Caco-2 (cell line): ENCODE measurements around the gene DIABLO. TPM values are rescaled to one million over a fixed set of nuclear protein-coding genes. Genes with fewer than 3 reads are reported as not detected.

Experiments
- BruUV-seq: library from RNA; stranded (reverse); fragments of 400-500 nt; replicated peaks from 2 replicates; lab custom pipeline; 2021; lab: Mats Ljungman, UMichigan
- CTCF ChIA-PET: fragments of 300-600 bp; sonication (Branson Sonifier 250); formaldehyde crosslinking; loops from one replicate; lab custom pipeline; 2022; ENCODE audit warnings: antibody characterized with exemption; lab: Charles Lee
- POLR2A ChIA-PET: fragments of 300-600 bp; sonication (Branson Sonifier 250); formaldehyde crosslinking; loops from one replicate; lab custom pipeline; 2022; ENCODE audit warnings: antibody characterized with exemption; lab: Charles Lee
- DNase-seq, 2 experiments: peaks; one replicate each; pipeline versions ENCODE4 v3.0.0 to v3.0.0-alpha.2; 2020 to 2022
- H3K27me3 ChIP-seq: replicated peaks from 2 replicates; pipeline ENCODE4 v1.6.0; 2011; ENCODE audit warnings: low read length; ENCODE audit not compliant: control insufficient read depth, insufficient read depth
- H3K36me3 ChIP-seq: 2 replicates; pipeline ENCODE4 v1.5.1; 2011; ENCODE audit warnings: low read length; ENCODE audit not compliant: control insufficient read depth, insufficient read depth
- H3K4me1 ChIP-seq: fragments of 250-450 bp; sonication (Bioruptor Pico); 2 replicates; pipeline ENCODE4 v1.5.1; 2020; ENCODE audit warnings: mild to moderate bottlenecking
- H3K4me3 ChIP-seq: 2 replicates; pipeline ENCODE4 v1.5.1; 2011; ENCODE audit warnings: low read depth, mild to moderate bottlenecking, control low read depth, low read length
- H3K9me3 ChIP-seq: fragments of 250-450 bp; sonication (Bioruptor Pico); 2 replicates; pipeline ENCODE4 v1.5.1; 2020; ENCODE audit warnings: mild to moderate bottlenecking, moderate library complexity
- H3K27ac Mint-ChIP-seq: one replicate; pipeline ENCODE4 v1.8.0; 2022; ENCODE audit warnings: mixed read lengths; ENCODE audit not compliant: unreplicated experiment
- H3K27me3 Mint-ChIP-seq: one replicate; pipeline ENCODE4 v1.8.0; 2022; ENCODE audit warnings: mixed read lengths; ENCODE audit not compliant: insufficient read depth, unreplicated experiment
- H3K36me3 Mint-ChIP-seq: one replicate; pipeline ENCODE4 v1.8.0; 2022; ENCODE audit warnings: mild to moderate bottlenecking, mixed read lengths; ENCODE audit not compliant: insufficient read depth, unreplicated experiment
- H3K4me1 Mint-ChIP-seq: one replicate; pipeline ENCODE4 v1.8.0; 2022; ENCODE audit warnings: low read depth, mixed read lengths; ENCODE audit not compliant: unreplicated experiment
- H3K4me3 Mint-ChIP-seq: one replicate; pipeline ENCODE4 v1.8.0; 2022; ENCODE audit warnings: mild to moderate bottlenecking, moderate library complexity, mixed read lengths; ENCODE audit not compliant: unreplicated experiment
- H3K9me3 Mint-ChIP-seq: one replicate; pipeline ENCODE4 v1.8.0; 2022; ENCODE audit warnings: mixed read lengths; ENCODE audit not compliant: unreplicated experiment
- CTCF ChIP-seq, 2 experiments: fragments of 200-600 bp in 1 of 2; IDR thresholded peaks; 1 replicate in 1 of 2; 2 replicates in 1 of 2; pipeline versions ENCODE4 v1.5.1 to v1.8.0; 2011 to 2022; ENCODE audit warnings: antibody characterized with exemption in 1 of 2, control low read depth in 1 of 2, inconsistent platforms in 1 of 2, low read depth in 1 of 2, low read length in 1 of 2, mild to moderate bottlenecking in 1 of 2, moderate library complexity in 1 of 2; ENCODE audit not compliant: insufficient read depth in 1 of 2, severe bottlenecking in 1 of 2, unreplicated experiment in 1 of 2
- intact Hi-C: fragments of 100-400 bp; cut with micrococcal nuclease; formaldehyde crosslinking; loops from one replicate; pipeline ENCODE4 v1.10.0; 2022; ENCODE audit not compliant: unreplicated experiment
- total RNA-seq: library from RNA; stranded (reverse); gene quantifications from 2 replicates; pipeline ENCODE4 v1.2.3, GENCODE V29; 2022

The DIABLO gene
- total RNA-seq, 1 experiment from 2014 or later: 86.6 TPM

DNA sequence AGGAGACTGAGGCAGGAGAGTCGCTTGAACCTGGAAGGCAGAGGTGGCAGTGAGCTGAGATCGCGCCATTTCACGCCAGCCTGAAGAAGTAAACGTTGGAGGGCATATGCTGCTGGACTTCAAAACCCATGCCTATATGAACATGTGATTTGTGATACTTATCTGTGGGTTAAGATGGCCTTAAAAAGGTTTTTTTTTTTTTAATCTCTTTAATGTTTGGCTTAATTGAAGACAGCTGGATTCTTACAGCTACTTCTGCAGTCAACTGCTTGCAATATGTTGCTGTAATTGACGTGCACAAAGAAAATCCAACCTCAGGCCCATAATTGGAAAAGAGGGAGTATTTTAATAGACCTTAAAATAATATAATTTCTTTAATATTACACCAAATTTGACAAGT lies 23.8 kb downstream of the DIABLO start:
- Histone ChIP-seq H3K36me3 (no peaks in the 10 kb centered on the region), H3K27me3 (no peaks in the 10 kb centered on the region), H3K4me3 (no peak overlapping the region), H3K4me1 (peaks cover 9% of the 10 kb centered on the region; the same call in 1 of the 2 replicates), H3K9me3 (no peaks in the 10 kb centered on the region)
- H3K27me3 Mint-ChIP-seq: no peaks in the 10 kb centered on the region
- no TSS peak for BruUV-seq
- intact Hi-C loops: loop anchor here (2.0 kb wide), 1 partner anchor 21 kb away; no protein-coding TSS in a partner anchor
- ChIA-PET CTCF (interaction anchor here (0.6 kb wide), 1 partner anchor 78 kb away, joined by 3 read pairs; no protein-coding TSS in a partner anchor), POLR2A (no interaction called here)
- peaks cover 7% of the 10 kb centered on the region for H3K4me1 Mint-ChIP-seq
- no peaks in the 10 kb centered on the region for H3K9me3 Mint-ChIP-seq
- no peak for TF ChIP-seq CTCF (IDR thresholded peaks at IDR 0.05; ENCODE audit: insufficient read depth in 1 of 2, low read depth in 1 of 2, low read length in 1 of 2, severe bottlenecking in 1 of 2, unreplicated experiment in 1 of 2)
- no peak overlapping the region for H3K27ac Mint-ChIP-seq
- peak overlapping the region; percentile 16 for H3K4me3 Mint-ChIP-seq
- no peak for DNase-seq
- peaks cover 30% of the 10 kb centered on the region for H3K36me3 Mint-ChIP-seq

- H3K4me3 ChIP-seq: no peak overlapping the region
- no peaks in the 10 kb centered on the region for H3K9me3 ChIP-seq
- no peaks in the 10 kb centered on the region for H3K27me3 ChIP-seq
- TF ChIP-seq CTCF (IDR thresholded peaks at IDR 0.05; ENCODE audit: insufficient read depth in 1 of 2, low read depth in 1 of 2, low read length in 1 of 2, severe bottlenecking in 1 of 2, unreplicated experiment in 1 of 2): no peak
- H3K4me3 Mint-ChIP-seq: peak overlapping the region; percentile 16
- CTCF ChIA-PET: no interaction called here
- POLR2A ChIA-PET: no interaction called here
- H3K4me1 Mint-ChIP-seq: peaks cover 7% of the 10 kb centered on the region
- no peak overlapping the region for H3K27ac Mint-ChIP-seq
- peaks cover 9% of the 10 kb centered on the region; the same call in 1 of the 2 replicates for H3K4me1 ChIP-seq
- no peak for DNase-seq
- no TSS peak for BruUV-seq
- intact Hi-C loops: no loop called here
- no peaks in the 10 kb centered on the region for H3K9me3 Mint-ChIP-seq
- H3K36me3 ChIP-seq: no peaks in the 10 kb centered on the region
- H3K36me3 Mint-ChIP-seq: peaks cover 25% of the 10 kb centered on the region
- no peaks in the 10 kb centered on the region for H3K27me3 Mint-ChIP-seq
These were observed 24.5 kb downstream of the DIABLO start for GRCh38 chr12:122201381-122201780.

DNA sequence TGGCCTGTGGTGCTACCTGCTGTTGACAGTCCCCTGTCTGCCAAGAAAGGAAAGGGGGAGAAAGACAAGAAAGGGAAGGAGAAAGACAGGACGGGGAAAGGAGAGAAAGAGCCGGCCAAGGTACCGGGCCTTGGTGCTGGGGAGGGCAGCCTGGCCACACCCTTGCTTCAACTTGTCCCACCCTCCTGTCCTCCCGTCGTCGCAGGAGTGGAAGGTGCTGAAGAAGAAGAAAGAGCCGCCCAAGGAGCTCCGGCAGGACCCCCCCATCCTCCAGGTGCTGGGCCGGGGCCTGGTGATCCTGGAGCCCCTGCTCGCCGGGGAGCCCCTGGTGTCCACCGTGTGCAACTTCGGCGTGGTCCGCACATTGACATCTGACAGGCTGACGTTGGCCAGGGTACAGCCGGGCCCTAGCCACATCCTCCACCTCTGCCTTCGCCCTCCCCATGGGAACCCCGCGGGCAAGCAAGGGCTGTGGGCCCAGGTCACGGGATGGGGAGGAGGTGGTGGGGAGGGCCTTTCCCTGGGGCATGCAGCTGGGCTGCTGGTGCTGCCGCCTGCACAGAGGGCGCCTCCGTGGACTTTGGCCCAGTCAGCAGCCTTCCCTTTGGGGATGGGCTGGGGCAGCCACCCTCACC lies 25.2 kb downstream of the DIABLO start:
- no peak overlapping the region for H3K4me3 Mint-ChIP-seq
- peak in 1 of 2 experiments; percentile 14 for TF ChIP-seq CTCF (IDR thresholded peaks at IDR 0.05; ENCODE audit: insufficient read depth in 1 of 2, low read depth in 1 of 2, low read length in 1 of 2, severe bottlenecking in 1 of 2, unreplicated experiment in 1 of 2)
- peaks cover 9% of the 10 kb centered on the region; the same call in 1 of the 2 replicates for H3K4me1 ChIP-seq
- H3K27ac Mint-ChIP-seq: no peak overlapping the region
- H3K9me3 Mint-ChIP-seq: peaks cover 5% of the 10 kb centered on the region
- no peak overlapping the region for H3K4me3 ChIP-seq
- ChIA-PET CTCF (no interaction called here), POLR2A (no interaction called here)
- no TSS peak for BruUV-seq
- H3K4me1 Mint-ChIP-seq: peaks cover 7% of the 10 kb centered on the region
- no peaks in the 10 kb centered on the region for H3K27me3 Mint-ChIP-seq
- H3K36me3 Mint-ChIP-seq: peaks cover 18% of the 10 kb centered on the region
- no peak for DNase-seq
- H3K9me3 ChIP-seq: no peaks in the 10 kb centered on the region
- H3K36me3 ChIP-seq: no peaks in the 10 kb centered on the region
- intact Hi-C loops: no loop called here
- H3K27me3 ChIP-seq: no peaks in the 10 kb centered on the region
